Gastroesophageal sphincter (tissue), 3 donors: ENCODE results near the gene PHLDB2.

Experiments
- CTCF ChIP-seq, 4 experiments: fragments of 200-600 bp in 2 of 4; fragments of 450-650 bp in 2 of 4; sonication (generic) in 1 of 4; IDR thresholded peaks; one replicate each; pipeline ENCODE4 v1.5.1; 2017 to 2019; ENCODE audit warnings: antibody characterized with exemption in 4 of 4, mild to moderate bottlenecking in 2 of 4, moderate library complexity in 2 of 4
- EP300 ChIP-seq: sonication (generic); formaldehyde crosslinking; IDR thresholded peaks from one replicate; pipeline ENCODE4 v1.6.1; 2017; ENCODE audit warnings: antibody characterized with exemption, mild to moderate bottlenecking
- POLR2A ChIP-seq, 2 donors: fragments of 450-650 bp; IDR thresholded peaks; one replicate each; pipeline ENCODE4 v1.6.1; 2017; ENCODE audit warnings: antibody characterized with exemption in 2 of 2, mild to moderate bottlenecking in 2 of 2, moderate library complexity in 1 of 2

- TF ChIP-seq CTCF (IDR thresholded peaks at IDR 0.05) (no peak), EP300 (no peak), POLR2A (IDR thresholded peaks at IDR 0.05) (no peak)
Measured at GRCh38 chr3:111913163-111913763, 54.2 kb downstream of the PHLDB2 start.
